A673 (cell line): Measurements from ENCODE around the gene IGFL3.
"Not testable (repeated sequence)": the region's sequence is repeated elsewhere in the genome, so short reads cannot be mapped to it uniquely, and the experiment has no call there.

Experiments used
- CTCF ChIP-seq: fragments of 300-800, 200-600 bp; sonication (generic); conservative IDR thresholded peaks from 2 replicates; pipeline ENCODE4 v1.5.1; 2017; ENCODE audit warnings: low read depth, mild to moderate bottlenecking, antibody characterized with exemption, low read length, moderate library complexity, mixed read lengths
- EZH2 ChIP-seq: fragments of 200-600 bp; sonication (generic); IDR thresholded peaks from 2 replicates; pipeline ENCODE4 v1.6.1; 2017; ENCODE audit warnings: borderline replicate concordance, low read depth, mild to moderate bottlenecking, mixed read lengths, antibody characterized with exemption, low read length; ENCODE audit not compliant: poor library complexity, severe bottlenecking

- peak; percentile 68 for TF ChIP-seq CTCF
- TF ChIP-seq EZH2 = not testable (repeated sequence)
These were observed 45.7 kb downstream of the IGFL3 start for GRCh38 chr19:46078573-46079332.
